Amniotic stem cell (primary cell): Measurements from ENCODE around the gene MARS1.

Source experiments
- DNase-seq: peaks from one replicate; lab custom pipeline; 2025; lab: John Stamatoyannopoulos, UW

The MARS1 gene

DNA sequence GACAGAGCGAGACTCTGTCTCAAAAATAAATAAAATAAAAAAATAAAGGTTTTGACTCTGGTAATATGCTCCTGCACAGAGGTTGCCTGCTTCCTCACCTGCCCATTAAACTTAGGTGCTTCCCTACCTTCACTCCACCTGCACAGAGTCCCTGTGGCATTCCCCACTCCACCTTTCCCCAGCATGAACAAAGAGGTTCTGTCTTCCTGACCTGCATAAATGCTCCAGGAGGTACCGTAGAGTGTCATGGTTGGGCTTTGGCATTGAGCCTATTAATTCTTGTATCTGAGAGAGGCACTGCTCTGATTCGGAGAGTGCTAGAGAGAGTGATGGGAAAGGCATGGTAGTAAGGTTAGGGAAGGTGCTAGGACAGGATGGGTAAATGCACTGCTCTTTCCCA lies 14.5 kb upstream of the MARS1 start:
- DNase-seq, result no peak

DNA sequence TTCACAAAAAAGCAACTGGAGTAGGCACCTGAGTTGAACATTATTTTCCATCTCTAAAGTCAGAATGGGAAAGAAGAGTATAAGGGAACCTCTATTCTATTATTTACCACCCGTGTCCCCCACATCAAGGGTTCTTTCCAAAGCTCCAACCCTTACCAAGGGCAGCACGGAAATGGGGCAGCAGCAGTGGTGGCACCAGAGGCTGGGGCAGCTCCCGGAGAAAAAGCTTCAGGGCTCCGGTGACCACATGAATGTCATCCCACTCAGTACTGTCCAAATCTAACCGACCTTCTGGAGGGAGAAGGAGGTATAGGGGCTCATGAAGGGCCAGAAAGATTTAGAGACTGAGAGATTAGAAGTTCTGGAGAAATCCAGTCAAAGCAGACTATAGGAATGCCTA lies 14.0 kb upstream of the MARS1 start:
- no peak for DNase-seq

DNA sequence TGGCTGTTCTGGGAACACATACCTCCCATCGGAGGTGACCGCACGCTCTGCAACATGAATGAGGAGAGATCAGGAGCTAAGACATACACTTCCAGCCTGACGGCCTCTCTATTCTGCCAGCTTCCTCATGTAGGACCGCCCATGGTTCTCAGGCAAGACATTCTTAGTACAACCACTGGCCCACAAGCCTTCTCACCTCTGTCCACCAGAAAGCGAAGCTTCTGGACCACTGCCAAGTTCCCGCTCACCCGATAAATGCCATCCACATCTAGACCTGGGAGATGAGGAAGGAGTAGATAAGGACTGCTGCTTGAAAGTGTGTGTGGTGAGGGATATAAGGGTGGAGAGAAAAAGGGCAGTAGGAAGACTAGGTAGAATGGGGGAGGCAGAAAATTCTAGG lies 13.4 kb upstream of the MARS1 start:
- DNase-seq, result no peak

DNA sequence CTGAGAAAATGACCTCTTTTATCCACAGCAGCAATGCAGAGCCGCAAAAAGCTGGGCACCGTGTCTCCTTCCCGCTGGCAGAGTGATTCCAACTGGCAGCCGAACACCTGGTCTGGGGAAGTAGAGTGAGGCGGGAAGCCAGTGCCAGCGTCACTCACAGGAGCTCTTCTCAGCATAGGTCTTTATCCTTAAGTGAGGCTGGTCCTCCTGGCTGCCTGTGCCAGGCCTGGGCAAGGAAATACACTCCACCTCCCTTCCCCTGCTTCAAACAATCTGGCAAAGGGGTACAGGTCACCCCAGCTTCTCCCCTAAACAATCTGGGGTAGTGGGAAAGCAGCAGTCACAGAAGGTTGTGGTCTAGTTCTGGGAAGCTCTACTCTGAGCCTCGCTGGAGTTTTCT lies 13.0 kb upstream of the MARS1 start:
- DNase-seq, result no peak

DNA sequence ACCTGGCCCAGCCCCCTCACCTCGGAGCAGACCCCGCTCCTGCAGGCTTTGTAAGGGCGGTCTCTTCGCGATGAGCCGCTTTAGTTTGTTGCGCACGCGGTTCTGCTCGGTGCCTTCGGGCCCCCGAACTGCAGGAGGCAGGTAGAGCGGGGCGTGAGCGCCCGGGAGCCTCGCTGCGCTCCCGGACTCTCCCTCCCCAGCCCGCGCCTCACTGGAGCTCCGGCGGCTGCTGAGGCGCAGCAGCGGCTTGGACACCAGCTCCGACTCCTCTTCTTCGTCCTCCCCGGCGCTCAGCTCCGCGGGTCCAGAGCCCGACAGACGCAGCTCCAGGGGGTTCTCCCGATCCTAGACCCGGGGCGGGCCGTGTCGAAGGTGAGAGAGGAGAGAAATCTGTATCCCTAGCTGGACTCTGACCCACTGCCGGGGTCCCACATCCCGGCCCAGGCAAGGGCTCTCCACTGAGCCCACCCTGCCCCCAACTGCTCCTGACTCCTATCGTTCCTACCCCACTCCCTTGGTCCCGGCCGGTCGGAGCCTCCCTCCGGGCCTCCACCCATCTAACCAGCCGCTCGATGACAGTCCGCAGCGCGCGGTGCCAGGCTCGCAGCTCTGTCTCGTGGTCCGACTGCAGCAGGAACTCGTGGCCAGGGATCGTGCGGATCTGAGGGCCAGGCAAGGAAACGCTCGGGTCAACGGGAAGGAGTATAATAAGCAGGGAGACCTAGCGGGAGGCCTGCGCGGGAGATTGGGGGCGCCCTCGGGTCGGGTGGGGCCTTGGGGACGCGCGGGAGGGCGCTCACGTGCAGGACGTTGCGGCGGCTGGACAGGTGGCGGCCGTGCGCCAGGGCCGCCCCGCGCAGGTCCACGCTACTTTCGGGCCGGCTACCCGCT lies 12.4 kb upstream of the MARS1 start:
- no peak for DNase-seq

DNA sequence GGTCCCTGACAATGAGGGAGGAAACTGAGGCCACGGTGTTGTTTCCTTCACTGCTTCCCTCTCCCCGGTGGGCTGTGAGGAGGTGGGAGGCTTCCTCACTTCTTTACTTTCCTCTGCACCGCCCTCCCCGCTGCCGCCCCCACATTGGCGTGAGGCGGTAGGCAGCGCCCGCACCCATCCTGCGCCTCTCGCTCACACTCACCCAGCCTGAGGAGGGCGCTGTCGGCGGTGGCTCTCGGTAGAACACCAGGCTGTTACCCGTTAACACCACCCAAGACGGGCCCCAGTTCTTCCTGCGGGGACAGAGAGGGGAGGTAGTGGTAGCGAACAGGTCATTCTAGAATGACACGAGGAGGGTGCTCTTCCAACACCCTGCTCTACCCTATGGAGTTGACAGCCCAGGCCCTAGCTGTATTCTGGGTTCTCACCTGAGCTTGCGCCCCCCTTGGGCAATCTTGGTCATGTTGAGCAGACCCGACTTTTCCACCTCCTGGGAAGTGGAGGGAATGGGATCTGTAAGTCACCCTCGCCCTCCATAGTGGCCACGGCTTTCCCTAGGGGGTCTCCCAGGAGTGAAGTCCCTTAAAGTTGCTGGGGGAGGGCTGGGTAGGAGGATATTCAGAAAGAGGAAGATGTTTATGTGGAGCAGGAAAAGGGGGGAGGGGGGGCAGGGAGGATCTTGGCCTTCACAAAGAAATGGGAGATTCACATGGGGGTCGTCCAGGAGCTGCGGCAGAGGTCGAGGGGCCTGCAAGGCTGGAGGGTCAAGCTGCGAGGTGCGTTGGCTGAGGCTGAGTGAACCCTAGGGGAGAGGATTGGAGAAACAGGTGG lies 11.5 kb upstream of the MARS1 start:
- no peak for DNase-seq

DNA sequence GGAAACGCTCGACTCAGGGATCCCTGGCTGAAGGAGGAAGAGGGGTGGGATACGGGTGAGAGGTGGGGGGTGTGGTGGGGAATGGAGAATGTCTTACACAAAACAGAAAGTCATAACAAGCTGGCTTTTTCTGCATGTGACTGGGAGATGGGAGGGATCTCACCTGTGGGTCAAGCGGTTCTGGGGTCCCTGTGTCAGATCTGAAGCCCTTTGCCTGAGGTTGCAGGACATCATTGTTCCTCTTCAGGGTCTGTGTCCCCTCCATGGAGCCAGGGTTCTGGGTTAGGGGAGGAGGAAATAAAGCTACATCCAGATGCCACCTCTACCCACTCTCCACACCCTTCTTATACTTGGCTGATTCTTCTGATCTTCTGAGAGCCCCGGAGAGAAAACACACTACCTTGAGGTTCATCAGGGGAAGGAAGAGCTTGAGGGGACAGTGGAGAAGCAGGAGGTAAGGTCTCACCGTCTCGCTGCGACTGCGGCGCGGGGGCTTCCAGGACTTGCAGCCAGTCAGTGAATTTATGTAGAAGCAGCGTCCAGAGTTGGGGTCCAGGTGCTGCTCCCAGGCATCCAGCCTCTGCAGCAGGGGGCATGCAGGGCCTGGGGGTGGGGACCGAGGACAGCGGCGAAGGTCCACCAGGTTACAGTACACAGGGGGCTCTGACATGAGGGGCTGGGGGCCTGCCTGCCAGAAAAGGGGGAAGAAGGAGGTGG lies 10.7 kb upstream of the MARS1 start:
- DNase-seq, result no peak

DNA sequence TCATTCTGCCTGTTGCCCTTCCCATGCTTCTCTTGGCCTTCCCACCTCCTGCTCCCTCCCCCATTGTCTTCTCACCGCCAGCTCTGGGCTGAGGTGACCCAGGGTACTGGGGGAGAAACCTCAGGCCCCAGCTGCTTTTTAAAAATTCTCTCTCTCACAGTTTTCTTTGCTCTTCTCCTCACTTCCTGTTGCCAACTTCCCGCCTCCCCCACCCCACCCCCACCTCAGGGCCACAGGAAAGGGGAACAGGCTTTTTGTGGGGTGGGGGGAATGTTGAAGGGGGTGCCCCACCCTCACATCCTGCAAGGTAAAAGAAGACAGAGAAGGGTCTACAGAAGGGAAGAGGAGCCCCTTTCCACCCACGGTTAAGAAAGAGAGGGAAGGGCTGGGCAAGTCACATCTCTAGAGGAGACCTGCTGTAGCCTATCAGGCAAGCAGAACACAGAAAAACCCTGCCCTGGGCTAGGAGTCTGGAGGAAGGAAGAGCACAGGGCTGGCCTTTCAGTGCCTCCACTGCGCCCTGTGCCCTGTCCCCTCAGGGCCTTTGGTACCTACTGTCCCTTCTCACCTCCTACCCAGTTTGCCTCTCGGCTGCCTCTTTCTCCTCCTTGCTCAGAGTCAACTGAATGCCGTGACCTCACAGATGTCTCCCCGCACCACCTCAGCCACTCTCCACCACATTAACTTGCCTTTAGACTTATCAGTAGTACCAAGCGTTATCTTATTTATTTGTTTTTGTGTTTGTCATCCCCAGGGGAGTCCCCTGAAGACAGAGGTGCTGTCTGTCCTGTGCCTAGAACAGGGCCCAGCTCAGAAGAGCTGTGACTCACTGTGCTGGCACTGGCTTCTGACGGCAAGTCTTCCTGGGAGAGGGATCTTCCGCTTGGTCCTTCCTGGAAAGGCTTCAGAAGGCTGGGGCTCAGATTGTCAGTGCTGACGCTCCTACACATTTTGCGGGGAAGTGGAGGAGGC lies 9.9 kb upstream of the MARS1 start:
- no peak for DNase-seq

DNA sequence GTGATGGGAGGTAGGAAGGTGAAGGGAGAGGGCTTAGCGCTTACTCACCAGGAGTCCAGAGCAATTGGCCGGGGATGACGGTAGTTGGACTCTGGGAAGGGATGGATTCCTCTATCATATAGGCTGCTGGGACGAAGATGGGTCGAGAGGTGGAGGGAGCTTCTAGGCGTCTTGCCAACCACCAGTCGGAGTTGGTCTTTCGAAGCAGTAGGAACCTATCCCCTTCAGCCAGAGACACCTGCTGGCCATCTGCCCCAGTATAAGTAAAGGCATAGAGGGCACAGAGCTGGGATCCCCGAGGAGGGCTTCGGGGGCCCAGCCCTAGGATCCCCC lies 8.9 kb upstream of the MARS1 start:
- no peak for DNase-seq

DNA sequence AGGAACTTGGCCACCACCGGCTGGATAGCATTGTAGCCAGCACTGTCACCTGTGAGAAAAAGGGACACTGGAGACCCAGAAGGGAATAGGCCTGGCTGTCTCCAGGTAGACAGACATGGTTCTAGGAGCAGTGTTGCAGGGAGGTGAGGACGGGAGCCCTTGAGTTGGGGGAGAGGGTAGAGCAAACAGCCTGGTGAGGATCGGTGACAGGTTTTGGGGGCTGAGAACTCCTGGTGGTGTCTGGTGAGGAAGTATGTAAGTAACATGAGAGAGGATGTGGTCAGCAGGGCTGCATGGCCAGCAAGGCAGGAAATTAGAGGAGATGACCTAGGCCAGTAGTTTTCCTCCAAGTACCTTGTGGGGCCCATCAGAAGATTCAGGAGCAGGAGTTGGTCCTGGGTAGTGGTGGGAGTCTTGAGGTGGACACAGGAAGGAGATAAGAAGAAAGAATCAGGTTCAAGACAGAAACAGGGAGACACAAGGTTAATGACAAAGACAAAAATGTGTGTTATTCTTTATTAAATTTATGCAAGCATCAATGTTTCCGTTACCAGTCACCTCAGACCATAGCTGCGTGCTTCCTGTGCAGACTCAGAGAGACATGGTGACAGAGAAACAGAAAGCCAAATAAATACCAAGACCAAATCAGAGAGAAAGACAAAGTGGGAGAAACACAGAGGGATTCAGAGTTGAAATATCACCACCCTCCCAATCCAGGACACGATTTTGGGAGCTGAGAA lies 8.3 kb upstream of the MARS1 start, which contains the start of gene ARHGAP9:
Gene ARHGAP9, minus strand, starts transcription at position 491 of the 740 bp plus-strand sequence. Its CDS starts 460 bp downstream, at position 31.
- DNase-seq, result no peak

DNA sequence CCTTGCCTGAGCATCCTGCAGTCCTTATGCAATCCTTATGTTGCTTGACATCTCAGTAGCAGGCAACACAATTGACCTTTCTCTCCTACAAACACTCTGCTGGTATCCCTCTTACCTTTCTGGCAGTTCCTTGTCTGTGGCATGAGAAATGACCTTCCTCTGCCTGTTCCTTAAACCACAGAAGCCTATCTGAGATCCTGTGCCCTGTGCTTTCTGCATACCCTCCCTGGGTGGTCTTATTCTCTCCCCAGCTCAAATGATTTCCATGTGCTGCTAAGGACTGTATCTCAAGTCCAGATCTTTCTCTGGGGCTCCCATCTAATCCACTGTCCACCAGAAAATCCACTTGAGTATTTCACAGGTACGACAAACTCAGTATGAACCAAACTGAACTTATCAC lies 6.2 kb upstream of the MARS1 start:
- DNase-seq, result no peak

DNA sequence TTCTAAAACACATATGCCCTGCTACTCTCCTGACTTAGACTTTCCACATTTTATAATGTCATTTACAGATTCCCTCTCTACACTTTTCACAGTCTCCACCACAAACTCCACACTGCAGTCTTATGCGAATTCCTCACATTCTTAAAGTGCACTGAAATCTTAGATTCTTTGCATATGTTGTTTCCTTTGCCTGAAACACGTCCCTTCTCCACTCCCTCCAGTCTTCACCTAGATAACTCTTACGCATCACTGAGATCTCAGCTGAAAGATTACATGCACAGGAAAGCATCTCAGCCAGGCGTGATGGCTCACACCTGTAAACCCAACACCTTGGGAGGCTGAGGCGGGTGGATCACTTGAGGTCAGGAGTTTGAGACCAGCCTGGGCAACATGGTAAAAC lies 4.4 kb upstream of the MARS1 start:
- no peak for DNase-seq

DNA sequence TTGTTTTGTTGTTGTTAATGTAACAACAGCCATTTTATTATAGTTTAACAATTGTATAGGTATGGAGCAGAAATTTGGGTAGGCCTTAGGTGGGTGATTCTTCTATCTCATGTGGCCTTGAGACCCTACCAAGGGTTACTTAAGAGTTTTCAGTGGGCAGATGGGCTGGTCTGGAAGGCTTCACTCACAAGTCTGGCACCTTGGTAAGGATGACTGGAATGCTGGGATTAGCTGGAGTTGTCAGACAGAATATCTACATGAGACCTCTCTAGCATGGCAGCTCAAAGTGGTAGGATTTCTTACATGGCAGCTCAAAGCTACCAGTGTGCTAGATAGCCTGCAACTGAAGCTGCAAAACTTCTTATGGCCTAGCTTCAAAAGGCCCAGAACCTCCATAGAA lies 2.2 kb upstream of the MARS1 start:
- DNase-seq, result no peak

DNA sequence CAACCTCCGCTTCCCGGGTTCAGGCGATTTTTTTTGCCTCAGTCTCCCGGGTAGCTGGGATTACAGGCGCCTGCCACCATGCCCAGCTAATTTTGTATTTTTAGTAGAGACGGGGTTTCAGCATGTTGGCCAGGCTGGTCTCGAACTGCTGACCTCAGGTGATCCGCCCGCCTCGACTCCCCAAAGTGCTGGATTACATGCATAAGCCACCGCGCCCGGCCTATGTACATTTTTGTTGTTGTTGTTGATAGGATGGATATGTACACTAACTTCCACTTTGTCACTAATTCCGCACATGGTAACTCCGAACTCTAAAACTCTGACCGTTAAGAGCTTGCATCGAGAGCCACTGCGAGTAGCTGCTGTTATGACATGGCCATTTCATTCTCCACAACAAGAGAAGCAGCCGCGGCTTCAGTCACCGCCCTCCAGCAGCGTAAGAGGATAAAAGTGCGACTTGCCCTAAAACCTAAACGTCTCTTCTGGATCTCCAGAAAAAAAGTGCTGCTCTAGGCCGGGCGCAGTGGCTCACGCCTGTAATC lies 742 bp upstream of the MARS1 start:
- DNase-seq, result no peak

DNA sequence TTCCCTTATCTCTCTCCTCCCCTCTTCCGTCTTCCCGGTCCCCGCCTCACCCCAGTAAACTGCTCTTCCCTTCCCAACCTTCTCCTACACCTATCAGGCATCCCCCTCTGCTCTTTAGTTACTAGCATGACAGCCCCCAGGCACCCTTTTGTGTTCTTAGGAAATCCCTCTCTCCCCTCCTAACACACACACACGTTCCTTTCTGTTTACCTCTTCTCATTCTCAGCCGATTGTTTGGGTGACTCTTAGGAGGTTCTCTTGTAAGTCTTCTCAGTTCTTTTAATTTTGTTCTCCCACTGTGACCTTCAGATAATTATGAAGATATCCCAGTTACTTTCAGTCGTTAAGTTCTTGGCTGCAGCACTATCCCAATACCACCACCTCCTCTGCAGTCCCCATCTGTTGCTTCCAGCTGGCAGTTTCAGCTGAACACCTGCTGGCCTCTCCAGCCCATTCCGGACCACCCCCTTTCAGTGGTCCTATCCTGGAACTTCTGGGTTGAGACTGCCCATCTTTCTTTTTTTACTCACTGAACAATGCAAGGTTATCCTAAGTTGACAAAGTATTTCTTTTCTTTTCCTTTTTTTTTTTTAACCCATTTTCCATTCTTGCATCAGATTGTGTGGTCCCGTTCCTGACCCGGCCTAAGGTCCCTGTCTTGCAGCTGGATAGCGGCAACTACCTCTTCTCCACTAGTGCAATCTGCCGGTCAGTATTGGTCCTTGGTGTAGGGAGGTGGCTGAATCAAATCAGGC lies 711 bp downstream of the MARS1 start:
- DNase-seq, result no peak

DNA sequence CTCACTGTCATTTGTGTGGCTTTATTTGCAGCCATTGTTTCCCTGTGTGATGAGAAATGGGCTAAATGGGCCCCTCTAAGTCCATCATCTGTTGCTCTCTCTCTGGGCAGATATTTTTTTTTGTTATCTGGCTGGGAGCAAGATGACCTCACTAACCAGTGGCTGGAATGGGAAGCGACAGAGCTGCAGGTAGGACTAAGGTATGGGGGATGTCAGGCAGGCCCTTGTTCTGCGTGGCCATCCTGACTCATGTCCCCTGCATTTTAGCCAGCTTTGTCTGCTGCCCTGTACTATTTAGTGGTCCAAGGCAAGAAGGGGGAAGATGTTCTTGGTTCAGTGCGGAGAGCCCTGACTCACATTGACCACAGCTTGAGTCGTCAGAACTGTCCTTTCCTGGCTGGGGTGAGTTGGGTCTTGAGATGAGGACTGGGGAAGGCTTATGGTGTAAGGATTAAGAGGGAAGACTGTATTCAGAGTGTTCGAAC lies 1.3 kb downstream of the MARS1 start:
- DNase-seq, result no peak

DNA sequence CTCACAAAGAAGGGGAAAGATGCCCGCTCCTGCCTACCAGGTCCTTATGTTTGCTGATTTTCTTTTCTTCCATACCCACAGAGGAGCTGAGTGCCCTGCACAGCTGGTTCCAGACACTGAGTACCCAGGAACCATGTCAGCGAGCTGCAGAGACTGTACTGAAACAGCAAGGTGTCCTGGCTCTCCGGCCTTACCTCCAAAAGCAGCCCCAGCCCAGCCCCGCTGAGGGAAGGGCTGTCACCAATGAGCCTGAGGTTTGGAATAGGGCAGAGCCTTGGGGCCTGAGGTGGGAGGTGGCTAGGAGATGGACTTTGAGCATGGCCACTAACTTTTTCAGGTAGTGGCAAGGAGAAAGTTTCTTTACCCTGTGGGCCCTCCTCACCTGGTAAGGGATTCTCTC lies 2.3 kb downstream of the MARS1 start:
- no peak for DNase-seq

DNA sequence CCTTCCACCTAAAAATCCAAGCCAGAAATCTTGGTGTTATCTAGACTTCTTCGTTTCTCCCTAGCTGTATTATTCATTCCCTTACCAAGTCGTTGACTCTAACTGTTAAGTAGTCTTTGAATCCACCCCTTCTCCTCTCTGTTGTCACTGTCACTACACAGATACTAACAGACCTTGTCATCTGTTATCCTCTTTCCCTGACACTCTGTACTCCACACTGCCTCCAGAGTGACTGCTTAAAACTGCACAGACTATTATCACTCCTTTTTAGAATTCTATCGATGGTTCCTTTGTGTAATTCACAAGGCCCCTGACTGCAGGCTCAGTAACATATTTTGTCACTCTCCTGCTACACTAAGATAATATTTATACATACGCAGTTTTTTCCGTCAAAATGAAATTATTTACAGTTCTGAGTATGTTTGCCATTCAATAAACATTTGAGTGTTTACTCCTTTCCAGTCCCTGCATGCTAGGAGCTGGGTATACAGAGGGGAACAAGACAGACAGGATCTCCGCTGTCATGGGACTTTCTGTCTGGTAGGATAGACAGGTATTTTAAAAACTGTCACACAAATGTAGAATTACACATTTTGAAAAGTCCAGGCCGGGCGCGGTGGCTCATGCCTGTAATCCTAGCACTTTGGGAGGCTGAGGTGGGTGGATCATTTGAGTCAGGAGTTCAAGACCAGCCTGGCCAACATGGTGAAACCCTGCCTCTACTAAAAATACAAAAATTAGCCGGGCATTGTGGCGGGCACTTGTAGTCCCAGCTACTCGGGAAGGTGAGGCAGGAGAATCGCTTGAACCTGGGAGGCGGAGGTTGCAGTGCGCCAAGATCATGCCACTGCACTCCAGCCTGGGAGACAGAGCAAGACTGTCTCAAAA lies 3.8 kb downstream of the MARS1 start:
- DNase-seq, result no peak
